Pancreas (tissue), 10 donors: ENCODE measurements around the gene SHC3. TPM values are rescaled to one million over a fixed set of nuclear protein-coding genes. Genes with fewer than 3 reads are reported as not detected.

ENCODE experiments used
- ATAC-seq, 4 donors: fragments of 200-7000 bp; cut with Tn5 transposase; one replicate each; pipeline versions ENCODE4 v1.8.0 to v1.9.1; 2020; ENCODE audit warnings: mild to moderate bottlenecking in 4 of 4, moderate library complexity in 4 of 4
- DNase-seq, 6 donors: peaks; one replicate each; pipeline ENCODE4 v3.0.0-alpha.2; 2020
- FAIRE-seq: peaks from 2 replicates; lab custom pipeline; 2012; peaks lifted over from hg19 to GRCh38; lab: Jason Lieb, UNC
- H3K27ac ChIP-seq, 4 donors: fragments of 200-600 bp; sonication (generic); 1 replicate in 3 of 4; 2 replicates in 1 of 4; pipeline versions ENCODE4 v1.5.0 to v1.8.0; 2020
- H3K27me3 ChIP-seq, 4 donors: fragments of 200-600 bp; one replicate each; pipeline ENCODE4 v1.8.0; 2021
- H3K36me3 ChIP-seq, 3 donors: fragments of 200-600 bp; sonication (generic) in 1 of 3; one replicate each; pipeline versions ENCODE4 v1.5.0 to v1.8.0; 2020 to 2021
- H3K4me1 ChIP-seq, 3 donors: fragments of 200-600 bp; one replicate each; pipeline ENCODE4 v1.8.0; 2021
- H3K4me3 ChIP-seq, 4 donors: fragments of 200-600 bp; sonication (generic) in 2 of 4; one replicate each; pipeline versions ENCODE4 v1.5.0 to v1.8.0; 2020 to 2021
- H3K9me3 ChIP-seq, 4 donors: fragments of 200-600 bp; one replicate each; pipeline ENCODE4 v1.8.0; 2021
- CTCF ChIP-seq, 4 donors: fragments of 200-600 bp; sonication (generic) in 3 of 4; IDR thresholded peaks; one replicate each; pipeline versions ENCODE4 v1.5.0 to v1.8.0; 2021; ENCODE audit warnings: antibody characterized with exemption in 4 of 4
- WGBS, 2 donors: extraction: QIAGEN DNeasy Blood & Tissue Kit; methylation state at CpG; one replicate each; pipeline ENCODE4 v1.1.7; 2013; 5-methylcytosine and 5-hydroxymethylcytosine counted together
- intact Hi-C, 3 donors: fragments of 100-400 bp; cut with DNase I; formaldehyde crosslinking; loops; one replicate each; pipeline versions ENCODE4 v1.11.1 to v1.14.2; 2022
- polyA plus RNA-seq, 2 donors: library from polyadenylated mRNA; stranded (reverse); fragments of 200-250 nt; gene quantifications; one replicate each; pipeline ENCODE4 v1.2.3, GENCODE V29; 2013
- total RNA-seq, 6 donors: library from RNA; stranded (reverse); fragmentation: NEBNext Ultra II Directional in 4 of 6; extraction: Animal tissue kit (Norgen Biotek cat#: 25700) in 4 of 6; gene quantifications; one replicate each; pipeline versions ENCODE4 v1.2.1 to v1.2.4, GENCODE V29; 2021 to 2023
- donor health status: healthy with polysubstance abuse.
- donor health status: DM: no; HTN: no; CAD: no; lungs with moderate emphysema.
- donor health status: DM: no; HTN: no; CAD: no.
- donor health status: control.
- donor health status: control.
- donor health status: Bipolar disorder and iron deficiency.
- donor health status: DM: yes; HTN: yes; CAD: no.
- donor health status: DM: no; HTN: no; CAD: no.
- donor health status: DM: no; HTN: no; CAD: no.
- donor health status: DM: yes; HTN: yes; CAD: no.

SHC3 gene
- total RNA-seq: 1 to 10 TPM in 4 of 6 donors, under 1 TPM in 2; 0.19 to 6.3 (median 1.8) TPM
- polyA plus RNA-seq: 1 to 10 TPM in 1 of 2 donors, under 1 TPM in 1; 0.92 to 3.5 TPM

- WGBS, 2 donors: 2 to 4% methylated on average over 89 to 96 of the region's 96 CpGs
- Histone ChIP-seq H3K27ac (peak within 1 kb of the TSS; percentile 74 to 92 (median 78)), H3K4me3 (peak within 1 kb of the TSS; percentile 4 to 58 (median 42)), H3K27me3 (no peaks in the 10 kb centered on the region), H3K9me3 (no peaks in the 10 kb centered on the region), H3K36me3 (no peaks in the 10 kb centered on the region), H3K4me1 (peaks cover 8 to 21% (median 19%) of the 10 kb centered on the region in 3 donors)
- no peak for TF ChIP-seq CTCF (IDR thresholded peaks at IDR 0.05)
- intact Hi-C loops: no loop called here
- ATAC-seq (peak in 2 of 4 donors; percentile 10 to 17), FAIRE-seq (no peak), DNase-seq (peak in 5 of 6 donors; percentile 15 to 78 (median 51))
Measured at GRCh38 chr9:89177944-89178829, at the start of gene SHC3. Gene SHC3, minus strand, starts transcription at chr9:89178818. Its CDS starts 358 bp downstream, at chr9:89178460.

GRCh38 chr9:89225991-89226471, 47.4 kb upstream of the SHC3 start:
- 70% methylated on average over 5 of the region's 5 CpGs for WGBS, 2 donors
- Histone ChIP-seq H3K36me3 (no peaks in the 10 kb centered on the region), H3K27ac (no peak overlapping the region), H3K27me3 (no peaks in the 10 kb centered on the region), H3K4me1 (no peaks in the 10 kb centered on the region), H3K9me3 (no peaks in the 10 kb centered on the region), H3K4me3 (no peak overlapping the region)
- TF ChIP-seq CTCF (IDR thresholded peaks at IDR 0.05): no peak
- ATAC-seq (peak in 1 of 4 donors; percentile 37), FAIRE-seq (no peak), DNase-seq (no peak)
- intact Hi-C loops: no loop called here

- WGBS, 2 donors: 76 to 77% methylated on average over 5 of the region's 5 CpGs
- H3K36me3 ChIP-seq: no peaks in the 10 kb centered on the region
- no peak for ATAC-seq
- H3K4me1 ChIP-seq: no peaks in the 10 kb centered on the region
- no peak for FAIRE-seq
- no peak overlapping the region for H3K4me3 ChIP-seq
- H3K9me3 ChIP-seq: no peaks in the 10 kb centered on the region
- intact Hi-C loops: no loop called here
- H3K27ac ChIP-seq: no peak overlapping the region
- DNase-seq: no peak
- TF ChIP-seq CTCF (IDR thresholded peaks at IDR 0.05): no peak
- no peaks in the 10 kb centered on the region for H3K27me3 ChIP-seq
Measured at GRCh38 chr9:89225587-89225986, 47.0 kb upstream of the SHC3 start.

GRCh38 chr9:89225036-89225435, 46.4 kb upstream of the SHC3 start:
- Histone ChIP-seq H3K4me3 (no peak overlapping the region), H3K36me3 (no peaks in the 10 kb centered on the region), H3K4me1 (no peaks in the 10 kb centered on the region), H3K27ac (no peak overlapping the region), H3K27me3 (no peaks in the 10 kb centered on the region), H3K9me3 (no peaks in the 10 kb centered on the region)
- ATAC-seq: no peak
- intact Hi-C loops: no loop called here
- 76 to 77% methylated on average over 4 of the region's 4 CpGs for WGBS, 2 donors
- no peak for TF ChIP-seq CTCF (IDR thresholded peaks at IDR 0.05)
- no peak for DNase-seq
- FAIRE-seq: no peak
